CD8-positive, alpha-beta memory T cell (primary cell): ENCODE results near the gene RAB24. TPM values are rescaled to one million over a fixed set of nuclear protein-coding genes. Genes with fewer than 3 reads are reported as not detected.

Source experiments
- CTCF ChIA-PET: fragments of 350-600 bp; sonication (Branson Sonifier 250); formaldehyde crosslinking; loops from one replicate; lab custom pipeline; 2021; ENCODE audit warnings: antibody characterized with exemption; lab: Charles Lee
- POLR2A ChIA-PET: fragments of 350-600 bp; sonication (Branson Sonifier 250); formaldehyde crosslinking; loops from one replicate; lab custom pipeline; 2021; ENCODE audit warnings: antibody characterized with exemption; lab: Charles Lee
- DNase-seq, 5 donors: peaks; one replicate each; pipeline versions ENCODE4 v3.0.0 to v3.0.0-alpha.2; 2020 to 2022; ENCODE audit warnings: mixed read lengths in 1 of 5
- H3K27ac ChIP-seq: one replicate; pipeline ENCODE4 v1.7.0; 2013; ENCODE audit warnings: low read depth, mild to moderate bottlenecking, low read length, moderate library complexity
- H3K27me3 ChIP-seq: 2 replicates; pipeline ENCODE4 v1.7.0; 2013; ENCODE audit warnings: low read length, mild to moderate bottlenecking; ENCODE audit not compliant: insufficient read depth, poor library complexity, severe bottlenecking
- H3K36me3 ChIP-seq: 2 replicates; pipeline ENCODE4 v1.7.0; 2013; ENCODE audit warnings: mild to moderate bottlenecking, low read length, moderate library complexity; ENCODE audit not compliant: insufficient read depth
- H3K4me1 ChIP-seq: 2 replicates; pipeline ENCODE4 v1.7.0; 2013; ENCODE audit warnings: mild to moderate bottlenecking, low read length, moderate library complexity; ENCODE audit not compliant: insufficient read depth
- H3K4me3 ChIP-seq: 2 replicates; pipeline ENCODE4 v1.7.0; 2013; ENCODE audit warnings: mild to moderate bottlenecking, low read length
- H3K9me3 ChIP-seq: 2 replicates; pipeline ENCODE4 v1.7.0; 2013; ENCODE audit warnings: mild to moderate bottlenecking, low read length
- H3K27ac Mint-ChIP-seq, 8 donors: one replicate each; pipeline ENCODE4 v1.8.0; 2020 to 2021; ENCODE audit warnings: mixed read lengths in 8 of 8, mild to moderate bottlenecking in 6 of 8, inconsistent platforms in 3 of 8, moderate library complexity in 3 of 8
- H3K27me3 Mint-ChIP-seq, 2 donors: one replicate each; pipeline ENCODE4 v1.8.0; 2020 to 2021; ENCODE audit warnings: mixed read lengths in 2 of 2, mild to moderate bottlenecking in 1 of 2, moderate library complexity in 1 of 2
- H3K36me3 Mint-ChIP-seq, 3 donors: one replicate each; pipeline ENCODE4 v1.8.0; 2020 to 2021; ENCODE audit warnings: mixed read lengths in 3 of 3, inconsistent platforms in 1 of 3, mild to moderate bottlenecking in 1 of 3
- H3K4me1 Mint-ChIP-seq, 3 donors: one replicate each; pipeline ENCODE4 v1.8.0; 2020 to 2021; ENCODE audit warnings: mixed read lengths in 3 of 3, inconsistent platforms in 1 of 3, mild to moderate bottlenecking in 1 of 3
- H3K4me3 Mint-ChIP-seq, 7 donors: one replicate each; pipeline ENCODE4 v1.8.0; 2020 to 2021; ENCODE audit warnings: mixed read lengths in 7 of 7, mild to moderate bottlenecking in 6 of 7, moderate library complexity in 4 of 7, inconsistent platforms in 2 of 7
- H3K9me3 Mint-ChIP-seq, 5 donors: one replicate each; pipeline ENCODE4 v1.8.0; 2020 to 2022; ENCODE audit warnings: mixed read lengths in 5 of 5, mild to moderate bottlenecking in 3 of 5, moderate library complexity in 2 of 5, inconsistent platforms in 1 of 5
- polyA plus RNA-seq: library from polyadenylated mRNA; unstranded; fragments of 300-500 nt; fragmentation: Illumina TruSeq; gene quantifications from one replicate; pipeline ENCODE4 v1.2.3, GENCODE V29; 2021
- total RNA-seq, 2 experiments: library from RNA; stranded (reverse); gene quantifications; one replicate each; pipeline ENCODE4 v1.2.3, GENCODE V29; 2021

The RAB24 gene
- total and polyA plus RNA-seq, 3 experiments from 2014 or later = 22.9 to 28.3 (median 26.1) TPM

GRCh38 chr5:177320879-177321278 lies 17.4 kb upstream of the RAB24 start:
- Histone ChIP-seq H3K4me3 (no peak overlapping the region), H3K9me3 (no peaks in the 10 kb centered on the region), H3K27me3 (no peaks in the 10 kb centered on the region), H3K36me3 (no peaks in the 10 kb centered on the region), H3K4me1 (peaks cover 4% of the 10 kb centered on the region), H3K27ac (no peak overlapping the region)
- Mint-ChIP-seq H3K4me1 (peaks cover 10 to 18% (median 17%) of the 10 kb centered on the region in 3 donors), H3K9me3 (peaks cover 0 to 1% (median 0%) of the 10 kb centered on the region in 5 donors), H3K27me3 (peaks cover 0 to 3% of the 10 kb centered on the region in 2 donors), H3K36me3 (peaks cover 5 to 16% (median 13%) of the 10 kb centered on the region in 3 donors), H3K27ac (no peak overlapping the region), H3K4me3 (no peak overlapping the region)
- ChIA-PET CTCF (interaction anchor here (1.6 to 2.0 kb wide), 3 partner anchors 13 to 181 kb away, joined by 3 to 6 read pairs (median 6); no protein-coding TSS in a partner anchor), POLR2A (interaction anchor here (0.7 kb wide), 1 partner anchor 82 kb away, joined by 4 read pairs; no protein-coding TSS in a partner anchor)
- DNase-seq = no peak

GRCh38 chr5:177319913-177320588 lies 16.5 kb upstream of the RAB24 start:
- H3K4me1 Mint-ChIP-seq = peaks cover 10 to 18% (median 17%) of the 10 kb centered on the region in 3 donors
- Histone ChIP-seq H3K36me3 (no peaks in the 10 kb centered on the region), H3K27me3 (no peaks in the 10 kb centered on the region), H3K9me3 (no peaks in the 10 kb centered on the region), H3K4me3 (no peak overlapping the region), H3K27ac (no peak overlapping the region), H3K4me1 (peaks cover 4% of the 10 kb centered on the region)
- DNase-seq = no peak
- ChIA-PET CTCF (interaction anchor here (1.0 to 5.3 kb wide), 7 partner anchors 10 to 181 kb away, joined by 3 to 55 read pairs (median 6); partner anchors contain the start of gene PFN3), POLR2A (no interaction called here)
- peaks cover 0 to 1% (median 0%) of the 10 kb centered on the region in 5 donors for H3K9me3 Mint-ChIP-seq
- peak overlapping the region in 1 of 8 donors; percentile 84 for H3K27ac Mint-ChIP-seq
- peaks cover 0 to 3% of the 10 kb centered on the region in 2 donors for H3K27me3 Mint-ChIP-seq
- H3K36me3 Mint-ChIP-seq = peaks cover 5 to 16% (median 13%) of the 10 kb centered on the region in 3 donors
- peak overlapping the region in 1 of 7 donors; percentile 4 for H3K4me3 Mint-ChIP-seq

GRCh38 chr5:177317959-177318377 lies 14.4 kb upstream of the RAB24 start:
- H3K27ac Mint-ChIP-seq = peak overlapping the region in 3 of 8 donors; percentile 5 to 48 (median 37)
- CTCF ChIA-PET = interaction anchor here (0.7 to 5.3 kb wide), 16 partner anchors 9 to 186 kb away, joined by 3 to 55 read pairs (median 7); partner anchors contain the start of genes LMAN2, PFN3, PRELID1 and RAB24
- H3K9me3 Mint-ChIP-seq = peaks cover 0 to 1% (median 0%) of the 10 kb centered on the region in 5 donors
- Histone ChIP-seq H3K9me3 (no peaks in the 10 kb centered on the region), H3K36me3 (no peaks in the 10 kb centered on the region), H3K27ac (no peak overlapping the region), H3K4me1 (peaks cover 6% of the 10 kb centered on the region), H3K4me3 (no peak overlapping the region), H3K27me3 (no peaks in the 10 kb centered on the region)
- H3K27me3 Mint-ChIP-seq = peaks cover 0 to 3% of the 10 kb centered on the region in 2 donors
- DNase-seq = peak; percentile 55 to 80 (median 63)
- H3K36me3 Mint-ChIP-seq = peaks cover 5 to 13% (median 7%) of the 10 kb centered on the region in 3 donors
- POLR2A ChIA-PET = interaction anchor here (1.4 kb wide), 1 partner anchor 86 kb away, joined by 3 read pairs; no protein-coding TSS in a partner anchor
- peaks cover 11 to 19% (median 19%) of the 10 kb centered on the region in 3 donors for H3K4me1 Mint-ChIP-seq
- no peak overlapping the region for H3K4me3 Mint-ChIP-seq

- Mint-ChIP-seq H3K27ac (peak overlapping the region in 2 of 8 donors; percentile 22 to 66), H3K4me1 (peaks cover 22 to 37% (median 26%) of the 10 kb centered on the region in 3 donors), H3K4me3 (peak overlapping the region in 1 of 7 donors; percentile 48), H3K9me3 (peaks cover 0 to 1% (median 0%) of the 10 kb centered on the region in 5 donors), H3K27me3 (peaks cover 0 to 4% of the 10 kb centered on the region in 2 donors), H3K36me3 (peaks cover 5 to 11% (median 5%) of the 10 kb centered on the region in 3 donors)
- H3K27me3 ChIP-seq = no peaks in the 10 kb centered on the region
- H3K36me3 ChIP-seq = no peaks in the 10 kb centered on the region
- DNase-seq = no peak
- ChIA-PET CTCF (interaction anchor here (0.7 to 5.3 kb wide), 9 partner anchors 12 to 201 kb away, joined by 3 to 55 read pairs (median 5); partner anchors contain the start of gene PFN3), POLR2A (interaction anchor here (0.6 kb wide), 1 partner anchor 16 kb away, joined by 3 read pairs; no protein-coding TSS in a partner anchor)
- no peak overlapping the region for H3K27ac ChIP-seq
- H3K4me1 ChIP-seq = peaks cover 19% of the 10 kb centered on the region
- no peak overlapping the region for H3K4me3 ChIP-seq
- no peaks in the 10 kb centered on the region for H3K9me3 ChIP-seq
These were observed 12.5 kb upstream of the RAB24 start for GRCh38 chr5:177316005-177316404.

GRCh38 chr5:177315411-177315810 lies 11.9 kb upstream of the RAB24 start:
- H3K27me3 Mint-ChIP-seq = peaks cover 0 to 5% of the 10 kb centered on the region in 2 donors
- peaks cover 26 to 42% (median 31%) of the 10 kb centered on the region in 3 donors for H3K4me1 Mint-ChIP-seq
- no peak overlapping the region for H3K4me3 Mint-ChIP-seq
- H3K27ac Mint-ChIP-seq = peak overlapping the region in 3 of 8 donors; percentile 58 to 75 (median 64)
- H3K9me3 Mint-ChIP-seq = peaks cover 0 to 1% (median 0%) of the 10 kb centered on the region in 5 donors
- H3K36me3 ChIP-seq = no peaks in the 10 kb centered on the region
- peaks cover 24% of the 10 kb centered on the region for H3K4me1 ChIP-seq
- DNase-seq = no peak
- H3K27ac ChIP-seq = no peak overlapping the region
- POLR2A ChIA-PET = interaction anchor here (0.6 kb wide), 1 partner anchor 16 kb away, joined by 3 read pairs; no protein-coding TSS in a partner anchor
- H3K4me3 ChIP-seq = no peak overlapping the region
- peaks cover 4 to 11% (median 5%) of the 10 kb centered on the region in 3 donors for H3K36me3 Mint-ChIP-seq
- CTCF ChIA-PET = interaction anchor here (1.0 to 5.3 kb wide), 5 partner anchors 13 to 186 kb away, joined by 3 to 55 read pairs (median 6); partner anchors contain the start of gene PFN3
- no peaks in the 10 kb centered on the region for H3K27me3 ChIP-seq
- H3K9me3 ChIP-seq = no peaks in the 10 kb centered on the region

GRCh38 chr5:177314376-177315342 lies 11.1 kb upstream of the RAB24 start:
- no peaks in the 10 kb centered on the region for H3K9me3 ChIP-seq
- H3K36me3 ChIP-seq = no peaks in the 10 kb centered on the region
- Mint-ChIP-seq H3K36me3 (peaks cover 2 to 9% (median 3%) of the 10 kb centered on the region in 3 donors), H3K9me3 (peaks cover 0 to 1% (median 0%) of the 10 kb centered on the region in 5 donors), H3K27ac (peak overlapping the region in 2 of 8 donors; percentile 58 to 64), H3K4me3 (peak overlapping the region in 1 of 7 donors; percentile 75), H3K27me3 (peaks cover 0 to 5% of the 10 kb centered on the region in 2 donors), H3K4me1 (peaks cover 27 to 42% (median 30%) of the 10 kb centered on the region in 3 donors)
- POLR2A ChIA-PET = no interaction called here
- no peaks in the 10 kb centered on the region for H3K27me3 ChIP-seq
- no peak for DNase-seq
- CTCF ChIA-PET = interaction anchor here (1.0 to 5.3 kb wide), 4 partner anchors 56 to 187 kb away, joined by 3 to 55 read pairs (median 8); partner anchors contain the start of gene PFN3
- H3K27ac ChIP-seq = no peak overlapping the region
- H3K4me1 ChIP-seq = peaks cover 24% of the 10 kb centered on the region
- H3K4me3 ChIP-seq = no peak overlapping the region
